ENCODE results near the gene KRTCAP2. TPM values are rescaled to one million over a fixed set of nuclear protein-coding genes. Genes with fewer than 3 reads are reported as not detected.
"Not testable (repeated sequence)": the region's sequence is repeated elsewhere in the genome, so short reads cannot be mapped to it uniquely, and the experiment has no call there.

The KRTCAP2 gene
- total RNA-seq, 2 experiments from 2014 or later, result 138 to 146 TPM

GRCh38 chr1:155166051-155166470 lies 7.0 kb downstream of the KRTCAP2 start:
- no peak overlapping the region for H3K4me3 Mint-ChIP-seq
- no peaks in the 10 kb centered on the region for H3K27me3 Mint-ChIP-seq
- intact Hi-C loops (cut with micrococcal nuclease), result loop anchor here (2.0 kb wide), 1 partner anchor 37 kb away; no protein-coding TSS in a partner anchor
- H3K36me3 Mint-ChIP-seq, result peaks cover 13% of the 10 kb centered on the region
- peaks cover 9% of the 10 kb centered on the region for H3K4me1 Mint-ChIP-seq (ENCODE audit: low read depth)
- no peak overlapping the region for H3K27ac Mint-ChIP-seq
- ChIA-PET CTCF (interaction anchor here (1.7 to 9.7 kb wide), 6 partner anchors 10 to 122 kb away, joined by 6 to 274 read pairs (median 20); partner anchors contain the start of gene ADAM15), POLR2A (no interaction called here)
- H3K9me3 Mint-ChIP-seq, result no peaks in the 10 kb centered on the region
- no peak for DNase-seq

DNA sequence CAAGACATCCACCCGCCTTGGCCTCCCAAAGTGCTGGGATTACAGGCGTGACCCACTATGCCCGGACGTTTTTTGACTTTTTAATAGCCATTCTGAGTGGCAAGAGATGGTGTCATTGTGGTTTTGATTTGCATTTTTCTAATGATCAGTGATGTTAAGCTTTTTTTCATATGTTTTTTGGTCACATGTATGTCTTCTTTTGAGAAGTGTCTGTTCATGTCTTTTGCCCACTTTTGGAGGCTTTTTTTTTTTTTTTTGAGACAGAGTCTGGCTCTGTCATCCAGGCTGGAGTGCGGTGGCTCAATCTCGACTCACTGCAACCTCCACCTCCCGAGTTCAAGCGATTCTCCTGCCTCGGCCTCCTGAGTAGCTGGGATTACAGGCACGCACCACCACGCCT lies 8.5 kb downstream of the KRTCAP2 start:
- H3K4me1 Mint-ChIP-seq (ENCODE audit: low read depth), result not testable (repeated sequence)

GRCh38 chr1:155163785-155164184 lies 9.3 kb downstream of the KRTCAP2 start:
- H3K27me3 Mint-ChIP-seq; H3K27ac Mint-ChIP-seq; H3K4me3 Mint-ChIP-seq; POLR2A ChIA-PET; intact Hi-C loops (cut with micrococcal nuclease); H3K4me1 Mint-ChIP-seq (ENCODE audit: low read depth); DNase-seq; H3K36me3 Mint-ChIP-seq; H3K9me3 Mint-ChIP-seq: not testable (repeated sequence)
- CTCF ChIA-PET, result interaction anchor here (0.6 to 9.7 kb wide), 2 partner anchors 41 to 74 kb away, joined by 3 to 274 read pairs; no protein-coding TSS in a partner anchor

More for the DNA sequence above, 8.5 kb downstream of the KRTCAP2 start:
- H3K36me3 Mint-ChIP-seq; H3K27ac Mint-ChIP-seq; H3K4me3 Mint-ChIP-seq; H3K27me3 Mint-ChIP-seq; POLR2A ChIA-PET; H3K9me3 Mint-ChIP-seq; intact Hi-C loops (cut with micrococcal nuclease); DNase-seq: not testable (repeated sequence)
- CTCF ChIA-PET, result interaction anchor here (0.8 to 9.7 kb wide), 2 partner anchors 74 to 79 kb away, joined by 3 to 274 read pairs; no protein-coding TSS in a partner anchor

- H3K27ac Mint-ChIP-seq; POLR2A ChIA-PET; H3K36me3 Mint-ChIP-seq; DNase-seq; H3K27me3 Mint-ChIP-seq; intact Hi-C loops (cut with micrococcal nuclease); H3K4me3 Mint-ChIP-seq; H3K4me1 Mint-ChIP-seq (ENCODE audit: low read depth); H3K9me3 Mint-ChIP-seq: not testable (repeated sequence)
- CTCF ChIA-PET, result interaction anchor here (1.5 kb wide), 1 partner anchor 72 kb away, joined by 5 read pairs; no protein-coding TSS in a partner anchor
Measured at GRCh38 chr1:155162631-155163030, 10.5 kb downstream of the KRTCAP2 start.

DNA sequence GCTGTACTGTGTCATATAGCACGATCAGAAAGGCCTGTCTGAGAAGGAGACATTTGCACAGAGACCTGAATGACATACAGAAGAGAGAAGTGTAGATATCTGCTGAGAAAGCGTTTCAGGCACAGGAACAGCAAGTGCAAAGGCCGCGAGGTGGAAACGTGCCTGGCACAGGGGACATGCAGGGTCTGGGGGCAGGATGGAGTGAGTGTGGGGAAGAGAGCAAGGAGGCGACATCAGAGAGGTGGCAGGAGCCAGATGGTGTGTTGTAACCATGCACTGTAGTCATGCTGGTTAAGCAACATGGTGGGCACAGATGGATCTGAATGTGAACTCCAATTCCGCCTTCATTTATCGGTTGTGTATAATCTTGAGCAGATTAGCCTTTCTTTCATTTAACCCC lies 13.0 kb downstream of the KRTCAP2 start:
- Mint-ChIP-seq H3K36me3 (no peaks in the 10 kb centered on the region), H3K4me1 (ENCODE audit: low read depth) (no peaks in the 10 kb centered on the region), H3K27me3 (peaks cover 3% of the 10 kb centered on the region), H3K4me3 (no peak overlapping the region), H3K9me3 (no peaks in the 10 kb centered on the region), H3K27ac (no peak overlapping the region)
- intact Hi-C loops (cut with micrococcal nuclease), result no loop called here
- ChIA-PET CTCF (interaction anchor here (1.4 kb wide), 1 partner anchor 13 kb away, joined by 3 read pairs; the partner anchor contains the start of gene KRTCAP2), POLR2A (no interaction called here)
- DNase-seq, result no peak

- intact Hi-C loops (cut with micrococcal nuclease), result no loop called here
- Mint-ChIP-seq H3K36me3 (no peaks in the 10 kb centered on the region), H3K9me3 (no peaks in the 10 kb centered on the region), H3K27me3 (peaks cover 3% of the 10 kb centered on the region), H3K4me3 (no peak overlapping the region), H3K4me1 (ENCODE audit: low read depth) (no peaks in the 10 kb centered on the region), H3K27ac (no peak overlapping the region)
- no peak for DNase-seq
- POLR2A ChIA-PET, result no interaction called here
- CTCF ChIA-PET, result interaction anchor here (1.2 to 1.4 kb wide), 2 partner anchors 14 to 67 kb away, joined by 3 read pairs; partner anchors contain the start of gene KRTCAP2
Measured at GRCh38 chr1:155158991-155159390, 14.1 kb downstream of the KRTCAP2 start.

GRCh38 chr1:155155996-155156643 lies 17.0 kb downstream of the KRTCAP2 start:
- H3K4me1 Mint-ChIP-seq (ENCODE audit: low read depth); POLR2A ChIA-PET; intact Hi-C loops (cut with micrococcal nuclease); DNase-seq; H3K27ac Mint-ChIP-seq; H3K9me3 Mint-ChIP-seq; H3K36me3 Mint-ChIP-seq; H3K4me3 Mint-ChIP-seq; H3K27me3 Mint-ChIP-seq: not testable (repeated sequence)
- CTCF ChIA-PET, result interaction anchor here (0.6 to 1.7 kb wide), 3 partner anchors 17 to 65 kb away, joined by 3 to 6 read pairs (median 5); partner anchors contain the start of gene KRTCAP2

- H3K27ac Mint-ChIP-seq, result no peak overlapping the region
- intact Hi-C loops (cut with micrococcal nuclease), result no loop called here
- H3K4me3 Mint-ChIP-seq, result no peak overlapping the region
Measured at GRCh38 chr1:155145491-155145890, 27.6 kb downstream of the KRTCAP2 start.

GRCh38 chr1:155141749-155142148 lies 31.4 kb downstream of the KRTCAP2 start:
- CTCF ChIA-PET, result no interaction called here
- DNase-seq, result no peak
- Mint-ChIP-seq H3K36me3 (peaks cover 17% of the 10 kb centered on the region), H3K27ac (no peak overlapping the region), H3K4me3 (no peak overlapping the region), H3K4me1 (ENCODE audit: low read depth) (peaks cover 29% of the 10 kb centered on the region), H3K27me3 (peaks cover 7% of the 10 kb centered on the region), H3K9me3 (no peaks in the 10 kb centered on the region)
- intact Hi-C loops (cut with micrococcal nuclease), result no loop called here
- POLR2A ChIA-PET, result no interaction called here

More at GRCh38 chr1:155145491-155145890, 27.6 kb downstream of the KRTCAP2 start:
- H3K4me1 Mint-ChIP-seq (ENCODE audit: low read depth), result peaks cover 2% of the 10 kb centered on the region
- POLR2A ChIA-PET, result interaction anchor here (0.5 kb wide), 1 partner anchor 10 kb away, joined by 3 read pairs; the partner anchor contains the start of gene SLC50A1
- no peaks in the 10 kb centered on the region for H3K9me3 Mint-ChIP-seq
- CTCF ChIA-PET, result interaction anchor here (2.4 kb wide), 1 partner anchor 54 kb away, joined by 8 read pairs; no protein-coding TSS in a partner anchor
- peaks cover 21% of the 10 kb centered on the region for H3K27me3 Mint-ChIP-seq
- DNase-seq, result no peak
- H3K36me3 Mint-ChIP-seq, result no peaks in the 10 kb centered on the region

- intact Hi-C loops (cut with micrococcal nuclease), result no loop called here
- CTCF ChIA-PET, result no interaction called here
Measured at GRCh38 chr1:155140630-155140953, 32.5 kb downstream of the KRTCAP2 start.

DNA sequence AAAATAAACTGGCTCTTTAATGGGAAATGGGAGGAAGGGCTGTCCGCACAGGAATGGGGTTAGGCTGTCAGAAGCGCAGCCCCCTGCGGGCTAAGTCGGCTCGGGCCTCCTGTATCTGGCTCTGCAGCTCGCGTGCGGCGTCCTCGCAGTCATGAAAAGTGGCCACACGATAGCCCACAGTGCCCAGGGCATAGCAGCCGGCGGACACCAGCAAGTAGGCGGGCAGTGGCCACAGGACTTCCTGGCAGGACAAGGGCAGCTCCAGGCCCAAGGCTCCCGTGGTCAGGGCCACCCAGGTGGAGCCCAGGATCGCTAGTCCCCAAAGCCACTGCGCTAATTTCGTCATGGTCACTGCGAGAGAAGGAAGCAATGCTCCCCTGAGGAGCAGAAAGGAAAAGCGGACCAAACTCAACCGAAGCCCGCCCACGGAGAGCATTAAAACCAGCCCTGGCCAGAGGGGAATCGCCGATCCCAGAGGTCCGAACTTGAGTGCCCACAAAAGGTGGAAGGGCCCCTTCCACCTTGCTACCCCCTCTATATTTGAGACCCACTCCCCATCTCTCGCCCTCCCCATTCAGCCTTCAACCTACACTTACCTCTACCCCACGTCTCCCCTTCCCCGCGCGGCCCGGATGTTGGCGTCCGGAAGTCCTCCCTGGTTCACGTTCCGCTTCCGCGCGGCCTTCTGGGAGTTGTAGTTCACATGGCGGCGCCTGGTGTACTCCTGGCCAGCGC lies 33.0 kb downstream of the KRTCAP2 start, which contains the start of gene DPM3:
Gene DPM3, minus strand, starts transcription at position 637 of the 735 bp plus-strand sequence. Its CDS starts 291 bp downstream, at position 346.
- peak within 1 kb of the TSS; percentile 93 for H3K27ac Mint-ChIP-seq
- peak within 1 kb of the TSS; percentile 96 for H3K4me3 Mint-ChIP-seq
- H3K4me1 Mint-ChIP-seq (ENCODE audit: low read depth), result peaks cover 32% of the 10 kb centered on the region
- DNase-seq, result peak; percentile 94
- intact Hi-C loops (cut with micrococcal nuclease), result loop anchor here (5.0 kb wide), 1 partner anchor 102 kb away; a partner anchor contains a TSS
- no peaks in the 10 kb centered on the region for H3K27me3 Mint-ChIP-seq
- no peaks in the 10 kb centered on the region for H3K9me3 Mint-ChIP-seq
- ChIA-PET CTCF (interaction anchor here (1.6 kb wide), 1 partner anchor 49 kb away, joined by 3 read pairs; no protein-coding TSS in a partner anchor), POLR2A (no interaction called here)
- H3K36me3 Mint-ChIP-seq, result peaks cover 17% of the 10 kb centered on the region

More at GRCh38 chr1:155140630-155140953, 32.5 kb downstream of the KRTCAP2 start:
- Mint-ChIP-seq H3K4me3 (peak overlapping the region; percentile 96), H3K4me1 (ENCODE audit: low read depth) (peaks cover 31% of the 10 kb centered on the region), H3K27ac (peak overlapping the region; percentile 93), H3K9me3 (no peaks in the 10 kb centered on the region), H3K27me3 (peaks cover 2% of the 10 kb centered on the region), H3K36me3 (peaks cover 17% of the 10 kb centered on the region)
- POLR2A ChIA-PET, result no interaction called here
- no peak for DNase-seq
